Measurements from ENCODE around the gene NXF3. TPM values are rescaled to one million over a fixed set of nuclear protein-coding genes. Genes with fewer than 3 reads are reported as not detected.

NXF3 gene
- total RNA-seq = not detected in 2 replicates

GRCh38 chrX:103092942-103093341 is at the start of gene NXF3:
TSS of gene NXF3 (minus strand) at chrX:103093143. CDS start at chrX:103093023, 120 bp downstream.

GRCh38 chrX:103063918-103064434 is 29.0 kb downstream of the NXF3 start, which contains the start of gene BEX1:
TSS of gene BEX1 (minus strand) at chrX:103064171. CDS start at chrX:103063274, 897 bp downstream.

Other genes with a start within 250 kb of the NXF3 start
- 0.32 and 0.94 TPM in 2 replicates for gene RAB40AL, start 155.9 kb downstream of the NXF3 start, total RNA-seq
- 0.32 TPM in 1 of 2 replicates, not detected in the other for gene BEX1, start 29.0 kb downstream of the NXF3 start, total RNA-seq
- 10.4 and 21.0 TPM in 2 replicates for gene BEX4, start 122.0 kb upstream of the NXF3 start, total RNA-seq
- 58.8 and 63.6 TPM in 2 replicates for gene TCEAL8, start 162.0 kb upstream of the NXF3 start, total RNA-seq
- gene TCEAL5, start 183.6 kb upstream of the NXF3 start, total RNA-seq = not detected in 2 replicates
- 1.3 and 1.5 TPM in 2 replicates for gene BEX2, start 217.8 kb upstream of the NXF3 start, total RNA-seq
- 0.88 and 2.8 TPM in 2 replicates for gene TCEAL7, start 237.1 kb upstream of the NXF3 start, total RNA-seq